Breast epithelium (tissue), 4 donors: ENCODE results near the gene HTT. TPM values are rescaled to one million over a fixed set of nuclear protein-coding genes. Genes with fewer than 3 reads are reported as not detected.

Experiments used
- DNase-seq, 2 donors: peaks; one replicate each; pipeline ENCODE4 v3.0.0-alpha.2; 2019; ENCODE audit warnings: low spot score in 2 of 2
- H3K27ac ChIP-seq, 2 donors: fragments of 200-600 bp; sonication (generic) in 1 of 2; one replicate each; pipeline ENCODE4 v1.5.1; 2016 to 2019; ENCODE audit warnings: mild to moderate bottlenecking in 1 of 2
- H3K27me3 ChIP-seq, 2 donors: fragments of 200-600 bp; sonication (generic) in 1 of 2; one replicate each; pipeline versions ENCODE4 v1.5.1 to v1.6.0; 2017 to 2019; ENCODE audit warnings: control low read depth in 1 of 2, mild to moderate bottlenecking in 1 of 2
- H3K36me3 ChIP-seq: fragments of 200-600 bp; one replicate; pipeline ENCODE4 v1.5.1; 2019
- H3K4me1 ChIP-seq, 2 donors: fragments of 200-600 bp; sonication (generic); one replicate each; pipeline ENCODE4 v1.5.1; 2016 to 2019; ENCODE audit warnings: control low read depth in 1 of 2
- H3K4me3 ChIP-seq, 3 donors: fragments of 200-600 bp; sonication (generic); 1 replicate in 2 of 3; 2 replicates in 1 of 3; pipeline ENCODE4 v1.5.1; 2016 to 2019; ENCODE audit warnings: mild to moderate bottlenecking in 3 of 3, moderate library complexity in 2 of 3
- H3K9me3 ChIP-seq, 2 donors: fragments of 200-600 bp; sonication (generic) in 1 of 2; one replicate each; pipeline ENCODE4 v1.5.1; 2016 to 2019; ENCODE audit warnings: control low read depth in 1 of 2
- CTCF ChIP-seq, 3 donors: fragments of 450-650 bp; IDR thresholded peaks; one replicate each; pipeline ENCODE4 v1.5.1; 2016 to 2017; ENCODE audit warnings: antibody characterized with exemption in 3 of 3, mild to moderate bottlenecking in 3 of 3, moderate library complexity in 3 of 3
- POLR2A ChIP-seq: fragments of 450-650 bp; IDR thresholded peaks from one replicate; pipeline ENCODE4 v1.6.1; 2016; ENCODE audit warnings: antibody characterized with exemption, mild to moderate bottlenecking, moderate library complexity
- POLR2AphosphoS5 ChIP-seq, 3 donors: sonication (generic); formaldehyde crosslinking; IDR thresholded peaks; one replicate each; pipeline ENCODE4 v1.6.1; 2017; ENCODE audit warnings: antibody characterized with exemption in 3 of 3
- intact Hi-C: fragments of 100-400 bp; cut with DNase I; formaldehyde crosslinking; loops from one replicate; pipeline ENCODE4 v1.15.1; 2023; ENCODE audit warnings: low total_unique reads
- total RNA-seq, 3 donors: library from RNA; depleted of rRNA; stranded (reverse); fragments of >200 nt; gene quantifications; one replicate each; pipeline ENCODE4 v1.1.0, GENCODE V29; 2016

Gene HTT
- 10 to 100 TPM; 53.8 to 71.1 (median 55.1) TPM for total RNA-seq

DNA sequence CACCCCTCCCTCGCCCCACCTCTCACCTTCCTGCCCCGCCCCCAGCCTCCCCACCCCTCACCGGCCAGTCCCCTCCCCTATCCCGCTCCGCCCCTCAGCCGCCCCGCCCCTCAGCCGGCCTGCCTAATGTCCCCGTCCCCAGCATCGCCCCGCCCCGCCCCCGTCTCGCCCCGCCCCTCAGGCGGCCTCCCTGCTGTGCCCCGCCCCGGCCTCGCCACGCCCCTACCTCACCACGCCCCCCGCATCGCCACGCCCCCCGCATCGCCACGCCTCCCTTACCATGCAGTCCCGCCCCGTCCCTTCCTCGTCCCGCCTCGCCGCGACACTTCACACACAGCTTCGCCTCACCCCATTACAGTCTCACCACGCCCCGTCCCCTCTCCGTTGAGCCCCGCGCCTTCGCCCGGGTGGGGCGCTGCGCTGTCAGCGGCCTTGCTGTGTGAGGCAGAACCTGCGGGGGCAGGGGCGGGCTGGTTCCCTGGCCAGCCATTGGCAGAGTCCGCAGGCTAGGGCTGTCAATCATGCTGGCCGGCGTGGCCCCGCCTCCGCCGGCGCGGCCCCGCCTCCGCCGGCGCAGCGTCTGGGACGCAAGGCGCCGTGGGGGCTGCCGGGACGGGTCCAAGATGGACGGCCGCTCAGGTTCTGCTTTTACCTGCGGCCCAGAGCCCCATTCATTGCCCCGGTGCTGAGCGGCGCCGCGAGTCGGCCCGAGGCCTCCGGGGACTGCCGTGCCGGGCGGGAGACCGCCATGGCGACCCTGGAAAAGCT, at the start of gene HTT, which contains the start of gene HTT-AS:
Gene HTT, plus strand, starts transcription at position 604 of the 768 bp plus-strand sequence. Its CDS starts 145 bp downstream, at position 749.
Gene HTT-AS, minus strand, starts transcription at position 461 of the 768 bp plus-strand sequence.
- Histone ChIP-seq H3K9me3 (no peaks in the 10 kb centered on the region), H3K4me3 (peak within 1 kb of the TSS; percentile 82 to 99 (median 83)), H3K27ac (peak within 1 kb of the TSS; percentile 92 to 94), H3K27me3 (no peaks in the 10 kb centered on the region), H3K4me1 (no peaks in the 10 kb centered on the region), H3K36me3 (no peaks in the 10 kb centered on the region)
- TF ChIP-seq CTCF (IDR thresholded peaks at IDR 0.05) (peak in 1 of 3 donors; percentile 31), POLR2A (no peak), POLR2AphosphoS5 (IDR thresholded peaks at IDR 0.05) (peak; percentile 65 to 85 (median 69))
- DNase-seq, result peak; percentile 93 to 97
- intact Hi-C loops, result no loop called here

GRCh38 chr4:3025881-3026280, 48.6 kb upstream of the HTT start:
- H3K4me3 ChIP-seq, result no peak overlapping the region
- TF ChIP-seq POLR2A (no peak), CTCF (IDR thresholded peaks at IDR 0.05) (no peak), POLR2AphosphoS5 (IDR thresholded peaks at IDR 0.05) (no peak)
- no peak overlapping the region for H3K27ac ChIP-seq
- no peaks in the 10 kb centered on the region for H3K27me3 ChIP-seq
- H3K36me3 ChIP-seq, result no peaks in the 10 kb centered on the region
- H3K9me3 ChIP-seq, result peaks cover 0 to 7% of the 10 kb centered on the region in 2 donors
- no peak for DNase-seq
- H3K4me1 ChIP-seq, result no peaks in the 10 kb centered on the region
- intact Hi-C loops, result no loop called here

DNA sequence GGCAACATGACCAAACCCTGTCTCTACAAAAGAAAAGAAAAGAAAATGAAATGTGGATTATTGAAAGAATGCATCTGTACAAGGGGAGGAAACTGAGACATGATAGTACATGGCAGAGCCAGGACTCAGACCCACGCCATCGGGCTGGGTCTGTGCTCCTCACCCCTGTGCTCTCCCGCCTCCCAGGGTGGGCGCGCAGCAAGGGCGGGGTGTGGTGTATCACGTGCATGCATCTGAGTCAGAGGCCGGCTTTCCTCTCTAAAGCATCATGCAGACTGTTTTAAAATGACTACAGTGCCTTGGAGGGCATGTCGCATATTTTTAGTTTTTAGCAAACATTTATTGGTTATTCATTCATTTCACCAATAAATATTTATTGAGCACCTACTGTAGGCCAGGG, 47.9 kb upstream of the HTT start:
- no peaks in the 10 kb centered on the region for H3K36me3 ChIP-seq

GRCh38 chr4:3029464-3029863, 45.0 kb upstream of the HTT start:
- no peaks in the 10 kb centered on the region for H3K9me3 ChIP-seq
- H3K27ac ChIP-seq, result no peak overlapping the region
- no peak overlapping the region for H3K4me3 ChIP-seq
- no peaks in the 10 kb centered on the region for H3K4me1 ChIP-seq
- DNase-seq, result no peak
- intact Hi-C loops, result loop anchor here (2.0 kb wide), 1 partner anchor 267 kb away; no protein-coding TSS in a partner anchor
- no peaks in the 10 kb centered on the region for H3K27me3 ChIP-seq
- no peak for TF ChIP-seq POLR2A
- no peak for TF ChIP-seq CTCF (IDR thresholded peaks at IDR 0.05)
- TF ChIP-seq POLR2AphosphoS5 (IDR thresholded peaks at IDR 0.05), result no peak
- H3K36me3 ChIP-seq, result no peaks in the 10 kb centered on the region

More for the DNA sequence above, 47.9 kb upstream of the HTT start:
- Histone ChIP-seq H3K27me3 (no peaks in the 10 kb centered on the region), H3K27ac (no peak overlapping the region), H3K9me3 (peaks cover 0 to 7% of the 10 kb centered on the region in 2 donors), H3K4me3 (no peak overlapping the region), H3K4me1 (no peaks in the 10 kb centered on the region)
- no peak for TF ChIP-seq CTCF (IDR thresholded peaks at IDR 0.05)
- TF ChIP-seq POLR2A, result no peak
- no peak for TF ChIP-seq POLR2AphosphoS5 (IDR thresholded peaks at IDR 0.05)
- intact Hi-C loops, result no loop called here
- no peak for DNase-seq
